Measurements from ENCODE around the gene GFRA1.

GRCh38 chr10:116157485-116157884 is 115.5 kb downstream of the GFRA1 start:
- TF ChIP-seq CTCF (IDR thresholded peaks at IDR 0.05) = no peak
- TF ChIP-seq EP300 (IDR thresholded peaks at IDR 0.05) = no peak
